Osteocyte (in vitro differentiated cells): ENCODE measurements around the gene AVP. TPM values are rescaled to one million over a fixed set of nuclear protein-coding genes. Genes with fewer than 3 reads are reported as not detected.

Experiments
- DNase-seq: peaks from one replicate; pipeline ENCODE4 v3.0.0; 2021; ENCODE audit warnings: mixed read lengths; ENCODE audit not compliant: unreplicated experiment; ENCODE audit errors: extremely low spot score
- H3K27ac Mint-ChIP-seq: one replicate; pipeline ENCODE4 v1.8.0; 2021; ENCODE audit warnings: mild to moderate bottlenecking, mixed read lengths; ENCODE audit not compliant: unreplicated experiment
- H3K27me3 Mint-ChIP-seq: one replicate; pipeline ENCODE4 v1.8.0; 2021; ENCODE audit warnings: mixed read lengths; ENCODE audit not compliant: unreplicated experiment
- H3K36me3 Mint-ChIP-seq: one replicate; pipeline ENCODE4 v1.8.0; 2021; ENCODE audit warnings: mixed read lengths; ENCODE audit not compliant: unreplicated experiment
- H3K4me1 Mint-ChIP-seq: one replicate; pipeline ENCODE4 v1.8.0; 2021; ENCODE audit warnings: mixed read lengths; ENCODE audit not compliant: unreplicated experiment
- H3K4me3 Mint-ChIP-seq: one replicate; pipeline ENCODE4 v1.8.0; 2021; ENCODE audit warnings: mild to moderate bottlenecking, moderate library complexity, mixed read lengths; ENCODE audit not compliant: unreplicated experiment
- H3K9me3 Mint-ChIP-seq: one replicate; pipeline ENCODE4 v1.8.0; 2021; ENCODE audit warnings: mixed read lengths; ENCODE audit not compliant: unreplicated experiment
- CTCF ChIP-seq: fragments of 200-600 bp; sonication (generic); IDR thresholded peaks from 2 replicates; pipeline ENCODE4 v1.5.0; 2021; ENCODE audit warnings: antibody characterized with exemption, mild to moderate bottlenecking, moderate library complexity
- total RNA-seq: library from RNA; stranded (reverse); gene quantifications from 2 replicates; pipeline ENCODE4 v1.2.1, GENCODE V29; 2021

AVP gene
- total RNA-seq, 1 donor from 2014 or later: not detected

GRCh38 chr20:3115190-3116107, 30.9 kb upstream of the AVP start:
- H3K36me3 Mint-ChIP-seq: peaks cover 15% of the 10 kb centered on the region
- TF ChIP-seq CTCF: peak; percentile 73
- H3K27ac Mint-ChIP-seq: no peak overlapping the region
- no peak overlapping the region for H3K4me3 Mint-ChIP-seq
- H3K27me3 Mint-ChIP-seq: no peaks in the 10 kb centered on the region
- no peak for DNase-seq
- no peaks in the 10 kb centered on the region for H3K9me3 Mint-ChIP-seq
- H3K4me1 Mint-ChIP-seq: peaks cover 3% of the 10 kb centered on the region

GRCh38 chr20:3111995-3112394, 27.5 kb upstream of the AVP start:
- DNase-seq: no peak
- Mint-ChIP-seq H3K36me3 (peaks cover 17% of the 10 kb centered on the region), H3K4me3 (no peak overlapping the region), H3K9me3 (no peaks in the 10 kb centered on the region), H3K27me3 (no peaks in the 10 kb centered on the region), H3K4me1 (peaks cover 3% of the 10 kb centered on the region), H3K27ac (no peak overlapping the region)
- TF ChIP-seq CTCF: no peak

- no peak for TF ChIP-seq CTCF
- DNase-seq: no peak
- Mint-ChIP-seq H3K27me3 (no peaks in the 10 kb centered on the region), H3K4me3 (no peak overlapping the region), H3K9me3 (no peaks in the 10 kb centered on the region), H3K36me3 (peaks cover 18% of the 10 kb centered on the region), H3K27ac (no peak overlapping the region), H3K4me1 (peaks cover 3% of the 10 kb centered on the region)
These were observed 27.0 kb upstream of the AVP start for GRCh38 chr20:3111507-3111906.

GRCh38 chr20:3109350-3110302, 25.1 kb upstream of the AVP start:
- Mint-ChIP-seq H3K9me3 (no peaks in the 10 kb centered on the region), H3K4me1 (no peaks in the 10 kb centered on the region), H3K27ac (no peak overlapping the region), H3K36me3 (peaks cover 16% of the 10 kb centered on the region), H3K4me3 (no peak overlapping the region), H3K27me3 (no peaks in the 10 kb centered on the region)
- no peak for DNase-seq
- TF ChIP-seq CTCF: no peak
